Neuron (in vitro differentiated cells): ENCODE data around the gene PCNT.

Experiments used
- H2AFZ ChIP-seq: one replicate; pipeline ENCODE4 v1.6.1; 2013; ENCODE audit warnings: low read depth, mild to moderate bottlenecking, inconsistent platforms, low read length, moderate library complexity
- H3K27me3 ChIP-seq: one replicate; pipeline ENCODE4 v1.6.1; 2013; ENCODE audit warnings: low read length; ENCODE audit not compliant: insufficient read depth
- H3K36me3 ChIP-seq: one replicate; pipeline ENCODE4 v1.6.1; 2013; ENCODE audit warnings: low read length; ENCODE audit not compliant: insufficient read depth
- H3K4me1 ChIP-seq: one replicate; pipeline ENCODE4 v1.6.1; 2013; ENCODE audit warnings: low read length; ENCODE audit not compliant: insufficient read depth
- H3K4me3 ChIP-seq: 2 replicates; pipeline ENCODE4 v1.5.1; 2013; ENCODE audit warnings: mild to moderate bottlenecking, low read length, moderate library complexity
- H3K9me3 ChIP-seq: one replicate; pipeline ENCODE4 v1.6.1; 2013; ENCODE audit warnings: low read length

PCNT gene

GRCh38 chr21:46375560-46376230 lies 51.7 kb downstream of the PCNT start:
- H3K4me3 ChIP-seq = no peak overlapping the region
- H3K4me1 ChIP-seq = no peaks in the 10 kb centered on the region
- H3K9me3 ChIP-seq = peaks cover 30% of the 10 kb centered on the region
- H3K36me3 ChIP-seq = peaks cover 22% of the 10 kb centered on the region
- no peak overlapping the region for H2AFZ ChIP-seq
- H3K27me3 ChIP-seq = no peaks in the 10 kb centered on the region

DNA sequence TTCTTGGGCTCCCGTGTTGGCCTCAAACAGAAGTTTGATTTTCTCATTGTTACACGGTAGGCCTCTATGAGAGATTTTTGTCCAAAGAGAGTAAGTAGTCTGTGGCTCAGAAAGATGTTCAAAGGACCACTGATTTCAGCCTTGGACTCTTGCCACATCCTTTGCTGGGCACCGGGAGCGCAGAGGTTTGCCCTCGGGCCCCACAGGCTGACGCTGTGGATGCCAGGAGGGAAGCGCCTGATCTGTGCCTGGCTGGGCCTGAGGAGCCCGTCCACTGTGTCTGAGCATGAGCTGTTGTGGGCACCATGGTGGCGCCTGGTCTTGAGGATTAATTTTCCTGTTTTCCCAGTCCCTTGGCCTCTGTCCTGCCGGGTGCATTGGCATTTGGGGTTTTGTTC lies 52.3 kb downstream of the PCNT start:
- H3K36me3 ChIP-seq = peaks cover 22% of the 10 kb centered on the region
- no peaks in the 10 kb centered on the region for H3K4me1 ChIP-seq
- H3K9me3 ChIP-seq = peaks cover 30% of the 10 kb centered on the region
- no peak overlapping the region for H3K4me3 ChIP-seq
- no peak overlapping the region for H2AFZ ChIP-seq
- H3K27me3 ChIP-seq = no peaks in the 10 kb centered on the region

DNA sequence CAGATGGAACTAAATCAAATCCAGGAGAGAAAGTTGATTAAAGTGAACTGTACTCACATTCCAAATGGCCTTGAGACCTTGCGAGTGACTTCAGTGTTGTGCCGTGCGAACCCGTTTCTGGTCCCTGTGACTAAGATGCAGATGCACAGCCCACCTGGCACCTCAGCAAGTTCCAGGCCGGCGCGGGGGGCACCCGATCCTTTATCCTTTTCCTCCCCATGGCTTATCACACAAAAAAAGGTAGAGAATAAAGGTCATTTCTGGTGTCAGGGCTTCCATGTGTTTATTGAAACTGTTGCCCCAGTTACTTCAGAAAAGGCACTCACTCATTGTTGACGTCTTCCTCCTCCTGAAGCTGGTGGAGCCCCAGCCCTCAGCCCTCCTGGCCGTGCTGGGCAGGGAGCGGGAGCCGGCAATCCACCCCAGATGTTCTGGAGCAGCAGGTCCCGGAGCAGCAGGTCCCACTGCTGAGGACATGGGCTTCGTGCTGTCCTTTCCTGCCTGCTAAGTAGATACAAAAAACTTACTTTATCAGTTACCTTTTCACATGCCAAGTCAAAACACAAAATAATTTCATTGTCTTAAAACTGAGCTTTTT lies 53.0 kb downstream of the PCNT start:
- no peak overlapping the region for H2AFZ ChIP-seq
- peaks cover 31% of the 10 kb centered on the region for H3K9me3 ChIP-seq
- H3K4me3 ChIP-seq = no peak overlapping the region
- no peaks in the 10 kb centered on the region for H3K27me3 ChIP-seq
- H3K4me1 ChIP-seq = no peaks in the 10 kb centered on the region
- H3K36me3 ChIP-seq = peaks cover 17% of the 10 kb centered on the region

DNA sequence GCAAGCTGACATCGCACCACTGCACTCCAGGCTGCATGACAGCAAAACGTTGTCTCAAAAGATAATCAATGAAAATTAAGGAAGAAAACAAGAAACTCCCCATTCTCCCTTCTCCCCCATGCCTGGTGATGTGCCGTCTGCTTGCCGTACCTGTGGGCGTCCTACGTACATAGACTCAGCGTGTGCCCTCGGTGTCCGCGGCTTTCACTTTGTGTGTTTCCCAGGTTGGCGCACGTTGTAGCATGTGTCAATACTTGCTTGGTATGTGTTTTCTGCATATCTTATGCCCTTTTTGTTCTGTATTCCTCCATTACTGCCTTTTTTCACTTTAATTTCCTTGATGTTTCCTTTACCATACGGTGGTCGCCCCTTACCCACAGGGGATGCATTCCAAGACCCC lies 53.8 kb downstream of the PCNT start:
- Histone ChIP-seq H3K4me3 (no peak overlapping the region), H3K36me3 (peaks cover 14% of the 10 kb centered on the region), H3K4me1 (no peaks in the 10 kb centered on the region), H2AFZ (no peak overlapping the region), H3K9me3 (peaks cover 34% of the 10 kb centered on the region), H3K27me3 (no peaks in the 10 kb centered on the region)

GRCh38 chr21:46379105-46379504 lies 55.1 kb downstream of the PCNT start:
- H2AFZ ChIP-seq = no peak overlapping the region
- no peak overlapping the region for H3K4me3 ChIP-seq
- peaks cover 36% of the 10 kb centered on the region for H3K9me3 ChIP-seq
- H3K36me3 ChIP-seq = peaks cover 14% of the 10 kb centered on the region
- H3K4me1 ChIP-seq = no peaks in the 10 kb centered on the region
- H3K27me3 ChIP-seq = no peaks in the 10 kb centered on the region

- no peak overlapping the region for H2AFZ ChIP-seq
- no peaks in the 10 kb centered on the region for H3K27me3 ChIP-seq
- H3K9me3 ChIP-seq = peaks cover 39% of the 10 kb centered on the region
- H3K4me1 ChIP-seq = no peaks in the 10 kb centered on the region
- H3K36me3 ChIP-seq = peaks cover 15% of the 10 kb centered on the region
- no peak overlapping the region for H3K4me3 ChIP-seq
Measured at GRCh38 chr21:46379691-46380090, 55.7 kb downstream of the PCNT start.

DNA sequence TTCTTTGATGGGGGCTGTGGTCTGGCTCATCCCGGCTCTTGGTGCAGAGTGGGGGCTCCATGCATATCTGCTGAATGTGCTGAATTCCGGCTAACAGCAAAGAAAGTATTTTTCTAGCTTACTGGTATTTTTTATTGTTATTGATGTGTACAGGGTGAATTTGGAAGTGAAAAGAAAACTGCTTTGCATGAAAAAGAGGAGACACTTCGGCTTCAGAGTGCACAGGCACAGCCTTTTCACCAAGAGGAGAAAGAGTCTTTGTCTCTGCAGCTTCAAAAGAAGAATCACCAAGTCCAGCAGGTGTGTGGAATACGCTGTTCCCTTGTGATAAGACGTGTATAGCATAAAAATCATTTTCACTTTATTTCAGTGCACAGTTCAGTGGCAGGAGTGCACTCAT lies 57.6 kb downstream of the PCNT start:
- no peak overlapping the region for H3K4me3 ChIP-seq

DNA sequence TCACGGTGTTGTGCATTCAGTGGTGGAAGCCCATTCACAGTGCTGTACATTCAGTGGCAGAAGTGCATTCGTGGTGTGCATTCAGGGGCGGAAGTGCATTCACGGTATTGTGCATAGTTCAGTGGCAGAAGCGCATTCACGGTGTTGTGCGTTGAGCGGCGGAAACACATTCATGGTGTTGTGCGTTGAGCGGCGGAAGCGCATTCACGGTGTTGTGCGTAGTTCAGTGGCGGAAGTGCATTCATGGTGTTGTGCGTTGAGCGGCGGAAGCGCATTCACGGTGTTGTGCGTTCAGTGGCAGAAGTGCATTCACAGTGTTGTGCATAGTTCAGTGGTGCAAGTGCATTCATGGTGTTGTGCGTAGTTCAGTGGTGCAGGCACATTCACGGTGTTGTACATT lies 60.6 kb downstream of the PCNT start:
- peaks cover 37% of the 10 kb centered on the region for H3K36me3 ChIP-seq
- H3K4me1 ChIP-seq = no peaks in the 10 kb centered on the region
- H3K27me3 ChIP-seq = no peaks in the 10 kb centered on the region
- H2AFZ ChIP-seq = no peak overlapping the region
- peaks cover 21% of the 10 kb centered on the region for H3K9me3 ChIP-seq
- no peak overlapping the region for H3K4me3 ChIP-seq

More for the DNA sequence above, 57.6 kb downstream of the PCNT start:
- no peaks in the 10 kb centered on the region for H3K27me3 ChIP-seq
- no peak overlapping the region for H2AFZ ChIP-seq
- H3K4me1 ChIP-seq = no peaks in the 10 kb centered on the region
- peaks cover 24% of the 10 kb centered on the region for H3K36me3 ChIP-seq
- peaks cover 34% of the 10 kb centered on the region for H3K9me3 ChIP-seq

- Histone ChIP-seq H3K9me3 (peaks cover 21% of the 10 kb centered on the region), H3K36me3 (peaks cover 51% of the 10 kb centered on the region), H3K4me1 (no peaks in the 10 kb centered on the region), H3K27me3 (no peaks in the 10 kb centered on the region), H3K4me3 (no peak overlapping the region), H2AFZ (no peak overlapping the region)
Measured at GRCh38 chr21:46385846-46386733, 62.1 kb downstream of the PCNT start.

- Histone ChIP-seq H2AFZ (no peak overlapping the region), H3K27me3 (no peaks in the 10 kb centered on the region), H3K4me1 (no peaks in the 10 kb centered on the region), H3K9me3 (peaks cover 19% of the 10 kb centered on the region), H3K36me3 (peaks cover 54% of the 10 kb centered on the region), H3K4me3 (no peak overlapping the region)
Measured at GRCh38 chr21:46386734-46387088, 62.8 kb downstream of the PCNT start.

- no peak overlapping the region for H3K4me3 ChIP-seq
- H3K9me3 ChIP-seq = peaks cover 8% of the 10 kb centered on the region
- H2AFZ ChIP-seq = no peak overlapping the region
- peaks cover 61% of the 10 kb centered on the region for H3K36me3 ChIP-seq
- H3K27me3 ChIP-seq = no peaks in the 10 kb centered on the region
- H3K4me1 ChIP-seq = no peaks in the 10 kb centered on the region
Measured at GRCh38 chr21:46388206-46388880, 64.4 kb downstream of the PCNT start.

GRCh38 chr21:46388896-46389295 lies 64.9 kb downstream of the PCNT start:
- H3K27me3 ChIP-seq = no peaks in the 10 kb centered on the region
- no peak overlapping the region for H3K4me3 ChIP-seq
- H2AFZ ChIP-seq = no peak overlapping the region
- H3K36me3 ChIP-seq = peaks cover 65% of the 10 kb centered on the region
- peaks cover 6% of the 10 kb centered on the region for H3K9me3 ChIP-seq
- no peaks in the 10 kb centered on the region for H3K4me1 ChIP-seq
